DND-41 (cell line): ENCODE measurements around the gene IRF3.
A peak's percentile ranks its signal among the peaks of the same experiment; 100 is the strongest.

Experiments used
- CTCF ChIP-seq: IDR thresholded peaks from 2 replicates; pipeline ENCODE4 v1.5.1; 2012; ENCODE audit warnings: borderline replicate concordance, low read length, moderate library complexity, mild to moderate bottlenecking; ENCODE audit not compliant: poor library complexity, severe bottlenecking; ENCODE audit errors: extremely low read depth
- EZH2 ChIP-seq: IDR thresholded peaks from 3 replicates; pipeline ENCODE4 v1.6.1; 2012; ENCODE audit warnings: borderline replicate concordance, low read depth, mild to moderate bottlenecking, moderate library complexity, low read length, inconsistent platforms; ENCODE audit not compliant: severe bottlenecking

GRCh38 chr19:49666120-49666444 lies 425 bp upstream of the IRF3 start:
- TF ChIP-seq CTCF: peak; percentile 37
- TF ChIP-seq EZH2: no peak
